ENCODE results near the gene IRAK1. TPM values are rescaled to one million over a fixed set of nuclear protein-coding genes. Genes with fewer than 3 reads are reported as not detected.
A peak's percentile ranks its signal among the peaks of the same experiment; 100 is the strongest.

IRAK1 gene
- total RNA-seq, 1 donor from 2014 or later, result 69.1 TPM

DNA sequence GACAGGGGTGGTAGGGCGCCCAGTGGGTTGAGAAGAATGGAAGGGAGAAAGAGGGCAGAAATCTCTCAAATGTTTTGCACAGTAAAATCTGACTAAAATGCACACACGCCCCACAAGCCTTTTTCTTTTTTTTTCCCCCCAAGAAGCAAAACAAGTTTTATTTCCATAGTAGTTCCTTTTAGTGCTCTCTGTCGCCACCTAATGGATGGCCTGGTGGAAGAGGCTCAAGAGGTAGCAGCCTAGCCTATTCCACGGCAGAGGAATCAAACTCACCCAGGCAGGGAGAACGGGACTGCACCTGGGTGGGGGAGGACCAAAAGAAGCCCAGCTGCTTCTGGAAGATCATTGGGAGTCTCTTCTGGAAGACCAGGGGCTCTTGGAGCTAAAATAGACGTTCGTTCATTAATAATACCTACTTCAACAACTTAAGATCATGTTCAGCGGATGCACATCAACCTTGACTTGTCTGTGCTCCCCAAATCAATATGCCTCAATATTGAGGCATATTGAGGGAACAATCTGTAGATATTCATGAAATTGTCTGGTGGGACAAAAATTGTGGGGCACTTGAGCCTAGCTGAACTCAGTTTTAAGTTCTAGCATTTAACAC, 31.6 kb upstream of the IRAK1 start:
- peak in 1 of 2 experiments; percentile 67 for DNase-seq (ENCODE audit: low spot score in 2 of 2, unreplicated experiment in 2 of 2)
- H3K4me3 Mint-ChIP-seq, result no peak overlapping the region
- TF ChIP-seq, protein P1, sequence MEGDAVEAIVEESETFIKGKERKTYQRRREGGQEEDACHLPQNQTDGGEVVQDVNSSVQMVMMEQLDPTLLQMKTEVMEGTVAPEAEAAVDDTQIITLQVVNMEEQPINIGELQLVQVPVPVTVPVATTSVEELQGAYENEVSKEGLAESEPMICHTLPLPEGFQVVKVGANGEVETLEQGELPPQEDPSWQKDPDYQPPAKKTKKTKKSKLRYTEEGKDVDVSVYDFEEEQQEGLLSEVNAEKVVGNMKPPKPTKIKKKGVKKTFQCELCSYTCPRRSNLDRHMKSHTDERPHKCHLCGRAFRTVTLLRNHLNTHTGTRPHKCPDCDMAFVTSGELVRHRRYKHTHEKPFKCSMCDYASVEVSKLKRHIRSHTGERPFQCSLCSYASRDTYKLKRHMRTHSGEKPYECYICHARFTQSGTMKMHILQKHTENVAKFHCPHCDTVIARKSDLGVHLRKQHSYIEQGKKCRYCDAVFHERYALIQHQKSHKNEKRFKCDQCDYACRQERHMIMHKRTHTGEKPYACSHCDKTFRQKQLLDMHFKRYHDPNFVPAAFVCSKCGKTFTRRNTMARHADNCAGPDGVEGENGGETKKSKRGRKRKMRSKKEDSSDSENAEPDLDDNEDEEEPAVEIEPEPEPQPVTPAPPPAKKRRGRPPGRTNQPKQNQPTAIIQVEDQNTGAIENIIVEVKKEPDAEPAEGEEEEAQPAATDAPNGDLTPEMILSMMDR (IDR thresholded peaks at IDR 0.05; ENCODE audit: unreplicated experiment), result peak; percentile 65
- H3K4me1 Mint-ChIP-seq, result peaks cover 39% of the 10 kb centered on the region
- H3K27me3 Mint-ChIP-seq (ENCODE audit: low read depth), result no peaks in the 10 kb centered on the region
- peak overlapping the region; percentile 52 for H3K27ac Mint-ChIP-seq
- H3K9me3 Mint-ChIP-seq, result peaks cover 23% of the 10 kb centered on the region
- peaks cover 10% of the 10 kb centered on the region for H3K36me3 Mint-ChIP-seq

- peaks cover 23% of the 10 kb centered on the region for H3K9me3 Mint-ChIP-seq
- H3K4me3 Mint-ChIP-seq, result no peak overlapping the region
- peaks cover 40% of the 10 kb centered on the region for H3K4me1 Mint-ChIP-seq
Measured at GRCh38 chrX:154050113-154050495, 30.4 kb upstream of the IRAK1 start.

DNA sequence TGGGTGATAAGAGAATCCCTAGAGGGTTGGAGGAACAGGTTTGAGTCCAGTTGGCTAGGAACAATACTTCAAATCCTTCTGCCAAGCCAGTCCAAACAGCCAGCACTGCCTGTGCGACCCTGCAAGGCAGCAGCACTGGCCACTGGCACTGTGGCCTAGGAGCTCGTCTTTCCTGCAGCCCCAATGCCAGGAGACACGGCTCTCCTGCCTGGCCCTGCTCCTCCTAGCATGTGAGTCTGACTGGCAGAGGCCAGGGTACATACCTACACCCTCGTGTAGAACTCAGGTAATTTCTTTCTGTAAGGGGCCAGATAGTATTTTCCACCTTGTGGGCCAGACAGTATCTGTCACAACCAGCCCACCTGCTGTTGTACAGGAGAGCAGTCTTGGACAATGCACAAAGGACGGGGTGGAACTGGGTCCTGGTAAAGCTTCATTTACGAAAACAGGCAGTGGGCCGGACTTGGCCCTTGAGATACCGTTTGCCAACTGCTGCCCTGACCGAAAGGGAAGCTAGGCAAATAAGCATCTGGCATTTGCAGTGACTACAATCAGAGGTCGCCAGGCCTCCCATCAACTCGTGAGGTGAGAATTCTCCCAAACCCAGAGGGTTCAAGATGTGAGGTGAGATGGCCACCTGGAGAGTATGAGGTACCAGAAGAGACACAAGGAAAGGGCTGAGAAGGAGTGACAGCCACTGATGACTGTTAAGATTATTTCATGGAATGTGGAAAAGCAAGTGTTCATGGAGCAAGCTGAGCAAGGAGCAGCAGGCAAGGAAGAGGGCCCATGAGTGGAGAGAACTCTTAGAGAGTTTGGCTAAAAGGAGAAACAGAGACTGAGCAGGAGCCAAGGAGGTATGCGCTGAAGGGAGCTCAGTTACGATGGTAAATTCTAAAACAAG, 29.8 kb upstream of the IRAK1 start:
- Mint-ChIP-seq H3K4me1 (peaks cover 40% of the 10 kb centered on the region), H3K9me3 (peaks cover 23% of the 10 kb centered on the region), H3K27ac (peak overlapping the region; percentile 48)

More at GRCh38 chrX:154050113-154050495, 30.4 kb upstream of the IRAK1 start:
- Mint-ChIP-seq H3K27ac (peak overlapping the region; percentile 48), H3K27me3 (ENCODE audit: low read depth) (no peaks in the 10 kb centered on the region), H3K36me3 (peaks cover 10% of the 10 kb centered on the region)
- TF ChIP-seq, protein P1 (IDR thresholded peaks at IDR 0.05; ENCODE audit: unreplicated experiment), result no peak
- no peak for DNase-seq (ENCODE audit: low spot score in 2 of 2, unreplicated experiment in 2 of 2)

DNA sequence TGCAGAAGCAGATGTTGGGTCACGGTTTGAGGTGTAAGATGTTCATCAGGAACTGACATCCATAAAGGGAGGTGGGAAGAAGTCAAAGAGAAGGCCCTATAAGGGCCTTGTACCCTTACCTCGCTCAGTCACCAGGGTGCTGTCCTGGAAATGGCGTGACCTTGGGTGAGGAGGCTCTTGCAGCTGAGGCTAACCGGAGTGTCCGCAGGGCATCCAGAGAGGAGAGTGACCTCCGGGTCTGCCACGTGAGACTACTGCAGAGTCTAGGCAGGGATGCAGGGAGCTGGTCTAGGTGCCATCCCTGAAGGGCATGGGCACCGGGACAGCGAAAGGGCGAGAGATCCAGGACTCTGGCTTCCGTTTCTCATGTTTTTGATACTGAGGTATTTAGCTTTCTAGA, 28.7 kb upstream of the IRAK1 start:
- no peak for DNase-seq (ENCODE audit: low spot score in 2 of 2, unreplicated experiment in 2 of 2)
- peak overlapping the region; percentile 21 for H3K27ac Mint-ChIP-seq
- no peak overlapping the region for H3K4me3 Mint-ChIP-seq
- peaks cover 41% of the 10 kb centered on the region for H3K4me1 Mint-ChIP-seq
- TF ChIP-seq, protein P1 (IDR thresholded peaks at IDR 0.05; ENCODE audit: unreplicated experiment), result no peak
- peaks cover 23% of the 10 kb centered on the region for H3K9me3 Mint-ChIP-seq
- peaks cover 11% of the 10 kb centered on the region for H3K36me3 Mint-ChIP-seq
- no peaks in the 10 kb centered on the region for H3K27me3 Mint-ChIP-seq (ENCODE audit: low read depth)

More for the DNA sequence above, 29.8 kb upstream of the IRAK1 start:
- H3K27me3 Mint-ChIP-seq (ENCODE audit: low read depth), result no peaks in the 10 kb centered on the region
- TF ChIP-seq, protein P1 (IDR thresholded peaks at IDR 0.05; ENCODE audit: unreplicated experiment), result no peak
- DNase-seq (ENCODE audit: low spot score in 2 of 2, unreplicated experiment in 2 of 2), result no peak
- H3K4me3 Mint-ChIP-seq, result no peak overlapping the region
- peaks cover 8% of the 10 kb centered on the region for H3K36me3 Mint-ChIP-seq

GRCh38 chrX:154046940-154047610, 27.4 kb upstream of the IRAK1 start:
- Mint-ChIP-seq H3K27ac (peak overlapping the region; percentile 78), H3K4me3 (no peak overlapping the region), H3K36me3 (peaks cover 9% of the 10 kb centered on the region), H3K4me1 (peaks cover 41% of the 10 kb centered on the region), H3K27me3 (ENCODE audit: low read depth) (no peaks in the 10 kb centered on the region), H3K9me3 (peaks cover 23% of the 10 kb centered on the region)
- TF ChIP-seq, protein P1 (IDR thresholded peaks at IDR 0.05; ENCODE audit: unreplicated experiment), result no peak
- DNase-seq (ENCODE audit: low spot score in 2 of 2, unreplicated experiment in 2 of 2), result no peak
